ENCODE measurements around the gene CGREF1. TPM values are rescaled to one million over a fixed set of nuclear protein-coding genes. Genes with fewer than 3 reads are reported as not detected.

The CGREF1 gene
- total RNA-seq, 6 experiments from 2014 or later: 2.5 to 33.2 (median 7.7) TPM

DNA sequence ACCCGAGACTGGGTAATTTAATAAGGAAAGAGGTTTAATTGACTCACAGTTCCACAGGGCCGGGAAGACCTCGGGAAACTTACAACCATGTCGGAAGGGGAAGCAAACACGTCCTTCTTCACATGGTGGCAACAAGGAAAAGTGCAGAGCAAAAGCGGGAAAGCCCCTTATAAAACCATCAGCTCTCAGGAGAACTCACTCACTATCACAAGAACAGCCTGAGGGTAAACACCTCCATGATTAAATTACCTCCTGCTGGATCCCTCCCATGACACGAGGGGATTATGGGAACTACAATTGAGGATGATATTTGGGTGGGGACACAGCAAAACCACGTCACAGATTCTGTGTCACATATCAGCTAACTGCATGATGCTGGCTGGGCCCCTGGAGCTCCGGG is 41.3 kb upstream of the CGREF1 start:
- DNase-seq: no peak
- intact Hi-C loops (cut with DNase I): no loop called here
- Histone ChIP-seq H3K27me3 (no peaks in the 10 kb centered on the region), H3K27ac (no peak overlapping the region), H3K4me1 (no peaks in the 10 kb centered on the region), H3K36me3 (no peaks in the 10 kb centered on the region), H3K9me3 (no peaks in the 10 kb centered on the region), H3K4me3 (no peak overlapping the region)
- TF ChIP-seq, protein P1, sequence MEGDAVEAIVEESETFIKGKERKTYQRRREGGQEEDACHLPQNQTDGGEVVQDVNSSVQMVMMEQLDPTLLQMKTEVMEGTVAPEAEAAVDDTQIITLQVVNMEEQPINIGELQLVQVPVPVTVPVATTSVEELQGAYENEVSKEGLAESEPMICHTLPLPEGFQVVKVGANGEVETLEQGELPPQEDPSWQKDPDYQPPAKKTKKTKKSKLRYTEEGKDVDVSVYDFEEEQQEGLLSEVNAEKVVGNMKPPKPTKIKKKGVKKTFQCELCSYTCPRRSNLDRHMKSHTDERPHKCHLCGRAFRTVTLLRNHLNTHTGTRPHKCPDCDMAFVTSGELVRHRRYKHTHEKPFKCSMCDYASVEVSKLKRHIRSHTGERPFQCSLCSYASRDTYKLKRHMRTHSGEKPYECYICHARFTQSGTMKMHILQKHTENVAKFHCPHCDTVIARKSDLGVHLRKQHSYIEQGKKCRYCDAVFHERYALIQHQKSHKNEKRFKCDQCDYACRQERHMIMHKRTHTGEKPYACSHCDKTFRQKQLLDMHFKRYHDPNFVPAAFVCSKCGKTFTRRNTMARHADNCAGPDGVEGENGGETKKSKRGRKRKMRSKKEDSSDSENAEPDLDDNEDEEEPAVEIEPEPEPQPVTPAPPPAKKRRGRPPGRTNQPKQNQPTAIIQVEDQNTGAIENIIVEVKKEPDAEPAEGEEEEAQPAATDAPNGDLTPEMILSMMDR (IDR thresholded peaks at IDR 0.05): no peak
- TF ChIP-seq POLR2A (IDR thresholded peaks at IDR 0.05): no peak
- 94% methylated on average over 9 of the region's 9 CpGs for WGBS (ENCODE audit: insufficient coverage, low coverage, low lambda C conversion rate, missing lambda C conversion rate)
- no peak for ATAC-seq

DNA sequence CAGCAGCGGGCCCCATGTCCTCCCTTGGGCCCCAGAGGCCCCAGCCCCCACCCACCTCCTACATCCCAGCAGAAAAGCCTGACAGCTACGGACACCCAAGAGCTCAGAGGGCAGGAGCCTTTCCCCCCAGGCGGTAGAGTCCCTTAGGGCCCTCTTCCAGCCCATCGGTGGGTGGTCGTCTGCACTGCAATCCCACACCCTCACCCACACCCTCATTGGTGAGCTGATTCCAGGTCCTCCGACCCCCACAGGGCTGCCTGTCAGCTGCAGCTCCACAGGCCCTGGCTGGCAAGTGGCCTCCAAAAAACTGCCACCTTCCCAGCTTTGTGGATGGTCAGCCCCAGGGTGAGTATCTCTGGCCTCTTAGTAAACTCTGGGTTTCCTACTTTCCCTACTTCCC is 40.3 kb upstream of the CGREF1 start:
- TF ChIP-seq POLR2A (IDR thresholded peaks at IDR 0.05): no peak
- TF ChIP-seq, protein P1 (IDR thresholded peaks at IDR 0.05): no peak
- Histone ChIP-seq H3K27ac (no peak overlapping the region), H3K9me3 (no peaks in the 10 kb centered on the region), H3K36me3 (no peaks in the 10 kb centered on the region), H3K4me3 (no peak overlapping the region), H3K27me3 (no peaks in the 10 kb centered on the region), H3K4me1 (no peaks in the 10 kb centered on the region)
- intact Hi-C loops (cut with DNase I): no loop called here
- 84% methylated on average over 3 of the region's 6 CpGs for WGBS (ENCODE audit: insufficient coverage, low coverage, low lambda C conversion rate, missing lambda C conversion rate)
- ATAC-seq (no peak), DNase-seq (no peak)

- 47% methylated on average over 3 of the region's 6 CpGs for WGBS (ENCODE audit: insufficient coverage, low coverage, low lambda C conversion rate, missing lambda C conversion rate)
- Histone ChIP-seq H3K27ac (no peak overlapping the region), H3K4me1 (no peaks in the 10 kb centered on the region), H3K9me3 (no peaks in the 10 kb centered on the region), H3K27me3 (no peaks in the 10 kb centered on the region), H3K4me3 (no peak overlapping the region), H3K36me3 (no peaks in the 10 kb centered on the region)
- DNase-seq: no peak
- TF ChIP-seq, protein P1 (IDR thresholded peaks at IDR 0.05): no peak
- no peak for TF ChIP-seq POLR2A (IDR thresholded peaks at IDR 0.05)
- no peak for ATAC-seq
- intact Hi-C loops (cut with DNase I): no loop called here
These were observed 39.5 kb upstream of the CGREF1 start for GRCh38 chr2:27158468-27158867.

- WGBS (ENCODE audit: insufficient coverage, low coverage, low lambda C conversion rate, missing lambda C conversion rate): 81% methylated on average over 3 of the region's 9 CpGs
- no peak for ATAC-seq
These were observed 36.2 kb upstream of the CGREF1 start for GRCh38 chr2:27155069-27155520.

More at GRCh38 chr2:27155069-27155520, 36.2 kb upstream of the CGREF1 start:
- Histone ChIP-seq H3K4me1 (no peaks in the 10 kb centered on the region), H3K27ac (no peak overlapping the region), H3K27me3 (no peaks in the 10 kb centered on the region), H3K9me3 (no peaks in the 10 kb centered on the region), H3K4me3 (no peak overlapping the region), H3K36me3 (no peaks in the 10 kb centered on the region)
- DNase-seq: peak in 1 of 3 donors; percentile 29
- intact Hi-C loops (cut with DNase I): no loop called here
- TF ChIP-seq, protein P1 (IDR thresholded peaks at IDR 0.05): no peak
- no peak for TF ChIP-seq POLR2A (IDR thresholded peaks at IDR 0.05)
